ENCODE results near the gene NEMF.

DNA sequence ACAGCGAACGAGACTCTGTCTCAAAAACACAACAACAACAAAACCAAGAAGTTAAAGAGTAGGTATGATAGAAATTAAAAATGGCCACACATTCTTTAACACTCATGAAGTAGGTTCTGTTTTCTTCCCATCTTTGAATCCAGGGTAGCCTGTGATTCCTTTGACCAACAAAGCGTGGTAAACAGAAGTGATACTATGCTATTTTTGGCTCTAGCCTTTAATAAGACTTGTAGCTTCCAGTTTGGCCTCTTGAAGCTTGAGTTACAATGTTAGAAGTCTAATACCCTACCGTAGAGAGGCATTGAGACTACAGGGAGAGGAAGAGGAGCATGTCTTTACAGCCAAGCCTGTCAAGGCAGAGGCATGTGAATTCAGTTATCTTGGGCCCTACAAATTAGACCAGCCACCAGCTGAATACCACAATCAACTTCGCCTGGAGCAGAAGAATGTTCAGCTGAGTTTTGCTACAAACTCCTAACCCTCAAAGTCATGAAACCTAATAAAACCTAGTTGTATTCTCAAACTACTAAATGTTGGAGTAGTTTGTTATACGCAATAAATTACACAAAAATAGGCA lies 4.9 kb upstream of the NEMF start:
- TF ChIP-seq, protein P1, sequence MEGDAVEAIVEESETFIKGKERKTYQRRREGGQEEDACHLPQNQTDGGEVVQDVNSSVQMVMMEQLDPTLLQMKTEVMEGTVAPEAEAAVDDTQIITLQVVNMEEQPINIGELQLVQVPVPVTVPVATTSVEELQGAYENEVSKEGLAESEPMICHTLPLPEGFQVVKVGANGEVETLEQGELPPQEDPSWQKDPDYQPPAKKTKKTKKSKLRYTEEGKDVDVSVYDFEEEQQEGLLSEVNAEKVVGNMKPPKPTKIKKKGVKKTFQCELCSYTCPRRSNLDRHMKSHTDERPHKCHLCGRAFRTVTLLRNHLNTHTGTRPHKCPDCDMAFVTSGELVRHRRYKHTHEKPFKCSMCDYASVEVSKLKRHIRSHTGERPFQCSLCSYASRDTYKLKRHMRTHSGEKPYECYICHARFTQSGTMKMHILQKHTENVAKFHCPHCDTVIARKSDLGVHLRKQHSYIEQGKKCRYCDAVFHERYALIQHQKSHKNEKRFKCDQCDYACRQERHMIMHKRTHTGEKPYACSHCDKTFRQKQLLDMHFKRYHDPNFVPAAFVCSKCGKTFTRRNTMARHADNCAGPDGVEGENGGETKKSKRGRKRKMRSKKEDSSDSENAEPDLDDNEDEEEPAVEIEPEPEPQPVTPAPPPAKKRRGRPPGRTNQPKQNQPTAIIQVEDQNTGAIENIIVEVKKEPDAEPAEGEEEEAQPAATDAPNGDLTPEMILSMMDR (IDR thresholded peaks at IDR 0.05) = no peak
- no peak for TF ChIP-seq POLR2A (IDR thresholded peaks at IDR 0.05)
